HL-60 (cell line): ENCODE measurements around the gene HOXD3.

ENCODE experiments used
- GABPA ChIP-seq: IDR thresholded peaks from 2 replicates; pipeline ENCODE4 v1.6.1; 2012; ENCODE audit warnings: low read depth
- POLR2AphosphoS5 ChIP-seq: IDR thresholded peaks from 2 replicates; pipeline ENCODE4 v1.6.1; 2012; ENCODE audit warnings: low read depth
- TF ChIP-seq, protein P1 (sequence below): IDR thresholded peaks from one replicate; pipeline ENCODE4 v1.5.1; 2011; ENCODE audit warnings: low read length, control low read depth, inconsistent platforms; ENCODE audit not compliant: insufficient read depth
- TF ChIP-seq, protein P2 (sequence below): IDR thresholded peaks from 2 replicates; pipeline ENCODE4 v1.6.1; 2012; ENCODE audit warnings: low read depth; ENCODE audit not compliant: insufficient replicate concordance

DNA sequence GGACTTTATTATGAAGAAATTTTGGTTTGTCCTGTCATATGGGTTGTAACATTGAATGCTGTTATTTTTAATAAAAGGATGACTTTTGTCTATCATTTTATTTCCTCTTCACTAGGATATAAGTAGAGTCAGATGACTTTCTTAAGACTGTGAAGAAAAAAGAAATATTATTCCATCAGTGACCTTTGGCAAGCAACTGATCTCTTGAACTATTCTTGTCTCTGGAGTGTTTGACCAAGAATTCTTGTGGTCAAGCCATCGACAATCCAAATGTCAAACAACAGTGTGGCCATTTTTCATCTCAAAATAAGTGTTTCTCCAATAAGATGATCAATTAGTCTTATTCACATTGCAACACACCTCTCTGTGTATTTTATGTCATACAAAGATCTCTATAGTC is 56.3 kb downstream of the HOXD3 start:
- TF ChIP-seq, protein P1, sequence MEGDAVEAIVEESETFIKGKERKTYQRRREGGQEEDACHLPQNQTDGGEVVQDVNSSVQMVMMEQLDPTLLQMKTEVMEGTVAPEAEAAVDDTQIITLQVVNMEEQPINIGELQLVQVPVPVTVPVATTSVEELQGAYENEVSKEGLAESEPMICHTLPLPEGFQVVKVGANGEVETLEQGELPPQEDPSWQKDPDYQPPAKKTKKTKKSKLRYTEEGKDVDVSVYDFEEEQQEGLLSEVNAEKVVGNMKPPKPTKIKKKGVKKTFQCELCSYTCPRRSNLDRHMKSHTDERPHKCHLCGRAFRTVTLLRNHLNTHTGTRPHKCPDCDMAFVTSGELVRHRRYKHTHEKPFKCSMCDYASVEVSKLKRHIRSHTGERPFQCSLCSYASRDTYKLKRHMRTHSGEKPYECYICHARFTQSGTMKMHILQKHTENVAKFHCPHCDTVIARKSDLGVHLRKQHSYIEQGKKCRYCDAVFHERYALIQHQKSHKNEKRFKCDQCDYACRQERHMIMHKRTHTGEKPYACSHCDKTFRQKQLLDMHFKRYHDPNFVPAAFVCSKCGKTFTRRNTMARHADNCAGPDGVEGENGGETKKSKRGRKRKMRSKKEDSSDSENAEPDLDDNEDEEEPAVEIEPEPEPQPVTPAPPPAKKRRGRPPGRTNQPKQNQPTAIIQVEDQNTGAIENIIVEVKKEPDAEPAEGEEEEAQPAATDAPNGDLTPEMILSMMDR, result no peak
- TF ChIP-seq GABPA (no peak), POLR2AphosphoS5 (no peak)
- TF ChIP-seq, protein P2, sequence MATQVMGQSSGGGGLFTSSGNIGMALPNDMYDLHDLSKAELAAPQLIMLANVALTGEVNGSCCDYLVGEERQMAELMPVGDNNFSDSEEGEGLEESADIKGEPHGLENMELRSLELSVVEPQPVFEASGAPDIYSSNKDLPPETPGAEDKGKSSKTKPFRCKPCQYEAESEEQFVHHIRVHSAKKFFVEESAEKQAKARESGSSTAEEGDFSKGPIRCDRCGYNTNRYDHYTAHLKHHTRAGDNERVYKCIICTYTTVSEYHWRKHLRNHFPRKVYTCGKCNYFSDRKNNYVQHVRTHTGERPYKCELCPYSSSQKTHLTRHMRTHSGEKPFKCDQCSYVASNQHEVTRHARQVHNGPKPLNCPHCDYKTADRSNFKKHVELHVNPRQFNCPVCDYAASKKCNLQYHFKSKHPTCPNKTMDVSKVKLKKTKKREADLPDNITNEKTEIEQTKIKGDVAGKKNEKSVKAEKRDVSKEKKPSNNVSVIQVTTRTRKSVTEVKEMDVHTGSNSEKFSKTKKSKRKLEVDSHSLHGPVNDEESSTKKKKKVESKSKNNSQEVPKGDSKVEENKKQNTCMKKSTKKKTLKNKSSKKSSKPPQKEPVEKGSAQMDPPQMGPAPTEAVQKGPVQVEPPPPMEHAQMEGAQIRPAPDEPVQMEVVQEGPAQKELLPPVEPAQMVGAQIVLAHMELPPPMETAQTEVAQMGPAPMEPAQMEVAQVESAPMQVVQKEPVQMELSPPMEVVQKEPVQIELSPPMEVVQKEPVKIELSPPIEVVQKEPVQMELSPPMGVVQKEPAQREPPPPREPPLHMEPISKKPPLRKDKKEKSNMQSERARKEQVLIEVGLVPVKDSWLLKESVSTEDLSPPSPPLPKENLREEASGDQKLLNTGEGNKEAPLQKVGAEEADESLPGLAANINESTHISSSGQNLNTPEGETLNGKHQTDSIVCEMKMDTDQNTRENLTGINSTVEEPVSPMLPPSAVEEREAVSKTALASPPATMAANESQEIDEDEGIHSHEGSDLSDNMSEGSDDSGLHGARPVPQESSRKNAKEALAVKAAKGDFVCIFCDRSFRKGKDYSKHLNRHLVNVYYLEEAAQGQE, result no peak
